K562 (cell line): ENCODE results near the gene POU2AF3. TPM values are rescaled to one million over a fixed set of nuclear protein-coding genes. Genes with fewer than 3 reads are reported as not detected.

Source experiments
- ATAC-seq: fragments of 200-7000 bp; cut with Tn5 transposase; 3 replicates; pipeline ENCODE4 v1.9.1; 2020; ENCODE audit warnings: moderate library complexity
- BruUV-seq: library from RNA; stranded (reverse); fragments of 400-500 nt; replicated peaks from 2 replicates; lab custom pipeline; 2021; lab: Mats Ljungman, UMichigan
- CTCF ChIA-PET: fragments of 300-600 bp; formaldehyde crosslinking; extraction: SDS; loops from one replicate; lab custom pipeline; 2021; ENCODE audit warnings: low intra/inter-chr PET ratio; lab: Yijun Ruan, JAX
- POLR2A ChIA-PET: fragments of 300-600, 350-650 bp; sonication (Branson Sonifier 250); formaldehyde crosslinking; extraction: SDS; loops from one replicate; lab custom pipeline; 2021; ENCODE audit warnings: antibody characterized with exemption, inconsistent platforms; lab: Yijun Ruan, JAX
- DNase-seq, 4 experiments: peaks; one replicate each; pipeline versions ENCODE4 v3.0.0 to v3.0.0-alpha.2; 2011 to 2018; ENCODE audit warnings: low spot score in 3 of 4, mixed read lengths in 3 of 4; ENCODE audit errors: extremely low read depth in 1 of 4
- FAIRE-seq: peaks from 2 replicates; lab custom pipeline; 2011; peaks lifted over from hg19 to GRCh38; lab: Jason Lieb, UNC
- H2AFZ ChIP-seq: 2 replicates; pipeline ENCODE4 v1.6.0; 2011; ENCODE audit warnings: low read depth, low read length, control low read depth, inconsistent platforms
- H3K27ac ChIP-seq: fragments of 200-600 bp; 3 replicates; pipeline ENCODE4 v1.8.0; 2011; ENCODE audit warnings: low read depth, mild to moderate bottlenecking, control low read depth, inconsistent platforms, low read length, moderate library complexity, mixed read lengths; ENCODE audit errors: extremely low read depth
- H3K27me3 ChIP-seq, 2 experiments: fragments of 300-600 bp in 1 of 2; 2 replicates in 1 of 2; 3 replicates in 1 of 2; pipeline versions ENCODE4 v1.6.0 to v1.8.0; 2011; ENCODE audit warnings: inconsistent platforms in 2 of 2, low read length in 2 of 2, mild to moderate bottlenecking in 1 of 2, mixed read lengths in 1 of 2, moderate library complexity in 1 of 2; ENCODE audit not compliant: control insufficient read depth in 2 of 2, insufficient read depth in 2 of 2
- H3K36me3 ChIP-seq: fragments of 300-600 bp; 3 replicates; pipeline ENCODE4 v1.8.0; 2011; ENCODE audit warnings: mild to moderate bottlenecking, low read length, inconsistent platforms; ENCODE audit not compliant: control insufficient read depth, insufficient read depth
- H3K4me1 ChIP-seq, 2 experiments: fragments of 200-600 bp in 1 of 2; replicated peaks in 1 of 2; 2 replicates in 1 of 2; 3 replicates in 1 of 2; pipeline versions ENCODE4 v1.5.1 to v1.8.0; 2011; ENCODE audit warnings: inconsistent platforms in 2 of 2, low read length in 2 of 2, mild to moderate bottlenecking in 1 of 2, mixed read lengths in 1 of 2, moderate library complexity in 1 of 2; ENCODE audit not compliant: control insufficient read depth in 2 of 2, insufficient read depth in 2 of 2
- H3K4me2 ChIP-seq: 2 replicates; pipeline ENCODE4 v1.6.1; 2011; ENCODE audit warnings: low read length, control low read depth, inconsistent platforms, mixed read lengths; ENCODE audit not compliant: insufficient read depth
- H3K4me3 ChIP-seq: fragments of 200-600 bp; sonication (generic), shearing (Covaris generic); 2 replicates; pipeline ENCODE4 v1.5.1; 2016; ENCODE audit warnings: control low read depth, inconsistent platforms
- H3K79me2 ChIP-seq: fragments of 200-600 bp; 3 replicates; pipeline ENCODE4 v1.8.0; 2011; ENCODE audit warnings: low read length, inconsistent platforms; ENCODE audit not compliant: control insufficient read depth, insufficient read depth
- H3K9ac ChIP-seq, 2 experiments: 2 replicates each; pipeline versions ENCODE4 v1.6.0 to v1.6.1; 2011; ENCODE audit warnings: low read depth in 2 of 2, low read length in 2 of 2, control low read depth in 1 of 2, inconsistent platforms in 1 of 2, mild to moderate bottlenecking in 1 of 2, mixed read lengths in 1 of 2; ENCODE audit not compliant: insufficient read depth in 1 of 2
- H3K9me1 ChIP-seq: one replicate; pipeline ENCODE4 v1.6.0; 2011; ENCODE audit warnings: inconsistent platforms, mild to moderate bottlenecking, low read length, moderate library complexity; ENCODE audit not compliant: control insufficient read depth, insufficient read depth
- H3K9me3 ChIP-seq: replicated peaks from 2 replicates; pipeline ENCODE4 v1.5.1; 2011; ENCODE audit warnings: low read depth, low read length, inconsistent platforms; ENCODE audit not compliant: control insufficient read depth, insufficient read depth
- H4K20me1 ChIP-seq: replicated peaks from 2 replicates; pipeline ENCODE4 v1.6.1; 2011; ENCODE audit warnings: low read length, inconsistent platforms, mixed read lengths; ENCODE audit not compliant: control insufficient read depth, insufficient read depth
- ILK ChIP-seq: fragments of 450-650 bp; IDR thresholded peaks from 2 replicates; pipeline ENCODE4 v1.6.1; 2016; ENCODE audit warnings: missing genetic modification characterization, low read depth, mild to moderate bottlenecking, missing compliant biosample characterization, moderate library complexity, borderline replicate concordance
- MECOM ChIP-seq: fragments of 250-450 bp; sonication (Bioruptor Pico); IDR thresholded peaks from 2 replicates; pipeline ENCODE4 v1.8.0; 2022; ENCODE audit warnings: inconsistent platforms
- NONO ChIP-seq, 2 experiments: fragments of 200-400 bp in 1 of 2; fragments of 450-650 bp in 1 of 2; formaldehyde crosslinking in 1 of 2; IDR thresholded peaks; 2 replicates each; pipeline ENCODE4 v1.6.1; 2017; ENCODE audit warnings: low read depth in 2 of 2, mild to moderate bottlenecking in 2 of 2, moderate library complexity in 2 of 2, low read length in 1 of 2
- RBFOX2 ChIP-seq: fragments of 200-400 bp; formaldehyde crosslinking; IDR thresholded peaks from 2 replicates; pipeline ENCODE4 v1.6.1; 2017; ENCODE audit warnings: low read depth, mild to moderate bottlenecking, low read length, moderate library complexity
- RFX7 ChIP-seq: fragments of 250-450 bp; sonication (Bioruptor Pico); IDR thresholded peaks from 2 replicates; pipeline ENCODE4 v1.5.1; 2021; ENCODE audit warnings: mild to moderate bottlenecking
- RNF2 ChIP-seq: sonication (generic); IDR thresholded peaks from 2 replicates; pipeline ENCODE4 v1.6.1; 2016
- SNIP1 ChIP-seq: fragments of 450-650 bp; IDR thresholded peaks from 2 replicates; pipeline ENCODE4 v1.7.1; 2017; ENCODE audit warnings: low read depth, mild to moderate bottlenecking
- SRSF3 ChIP-seq: fragments of 200-400 bp; formaldehyde crosslinking; IDR thresholded peaks from 2 replicates; pipeline ENCODE4 v1.6.1; 2016; ENCODE audit warnings: mild to moderate bottlenecking, low read length, moderate library complexity; ENCODE audit not compliant: insufficient read depth
- TCF3 ChIP-seq: sonication (generic); formaldehyde crosslinking; IDR thresholded peaks from 2 replicates; pipeline ENCODE4 v1.4.0; 2020; ENCODE audit warnings: mild to moderate bottlenecking, missing genetic modification reagents
- UBTF ChIP-seq, 2 experiments: IDR thresholded peaks; 2 replicates each; pipeline ENCODE4 v1.6.1; 2012; ENCODE audit warnings: improper control_type of control experiment in 2 of 2, low read depth in 2 of 2, low read length in 2 of 2, borderline replicate concordance in 1 of 2
- ZNF354B ChIP-seq: fragments of 250-450 bp; sonication (Bioruptor Pico); IDR thresholded peaks from 2 replicates; pipeline ENCODE4 v1.4.0; 2020
- ZNF449 ChIP-seq: fragments of 250-450 bp; sonication (Bioruptor Pico); IDR thresholded peaks from 2 replicates; pipeline ENCODE4 v1.8.0; 2022; ENCODE audit warnings: moderate library complexity, mild to moderate bottlenecking, inconsistent platforms
- ZNF57 ChIP-seq: fragments of 450-650 bp; formaldehyde crosslinking; IDR thresholded peaks from 2 replicates; pipeline ENCODE4 v1.4.0; 2020; ENCODE audit warnings: mild to moderate bottlenecking, moderate library complexity
- WGBS: fragments of 100-300 bp; shearing (Covaris generic); methylation state at CpG from one replicate; pipeline ENCODE4 v1.1.6; 2016; ENCODE audit warnings: low coverage, mixed read lengths; ENCODE audit not compliant: insufficient coverage; ENCODE audit errors: missing lambda C conversion rate; 5-methylcytosine and 5-hydroxymethylcytosine counted together
- in situ Hi-C: fragments of 300-500 bp; cut with MboI; formaldehyde crosslinking; loops from 4 replicates; pipeline ENCODE4 v1.15.0; 2018; ENCODE audit warnings: inconsistent platforms, mixed read lengths
- intact Hi-C: fragments of 100-400 bp; cut with micrococcal nuclease; formaldehyde crosslinking; loops from 2 replicates; pipeline ENCODE4 v1.14.2; 2022
- polyA plus RNA-seq, 8 experiments: library from polyadenylated mRNA; depleted of rRNA in 4 of 8; stranded (reverse) in 5 of 8; unstranded in 3 of 8; fragments of >200 nt; fragmentation: Nextera tagmentation in 2 of 8; fragmentation: Illumina TruSeq in 1 of 8; extraction: Ambion mirVana in 2 of 8; extraction: Trizol in 1 of 8; gene quantifications; 2 replicates each; pipeline versions ENCODE4 v1.2.1 to v1.2.3, GENCODE V29; 2011 to 2014; ENCODE audit warnings: inconsistent platforms in 1 of 8, missing spikeins in 1 of 8
- total RNA-seq, 7 experiments: library from RNA; depleted of rRNA in 6 of 7; stranded (reverse); fragments of >200 nt in 6 of 7; fragmentation: Illumina TruSeq in 2 of 7; extraction: Trizol in 2 of 7; gene quantifications; 2 replicates each; pipeline versions ENCODE4 v1.2.1 to v1.2.3, GENCODE V29; 2011 to 2021; ENCODE audit warnings: low replicate concordance in 1 of 7
- TF ChIP-seq, protein P1 (sequence below): fragments of 450-650 bp; IDR thresholded peaks from 2 replicates; pipeline ENCODE4 v1.6.1; 2016

POU2AF3 gene
- total and polyA plus RNA-seq, 9 of the 15 experiments (the other 6 are each of a cell fraction or from before 2014, with no cell fraction given), result not detected

- Histone ChIP-seq H2AFZ (no peak overlapping the region), H3K27ac (no peak overlapping the region), H3K9ac (no peak overlapping the region), H3K27me3 (peaks cover 0 to 9% of the 10 kb centered on the region in 2 experiments; a peak in 2 of 5 replicates), H3K36me3 (no peaks in the 10 kb centered on the region), H3K79me2 (no peaks in the 10 kb centered on the region), H3K9me1 (no peaks in the 10 kb centered on the region), H3K9me3 (no peaks in the 10 kb centered on the region), H3K4me1 (no peaks in the 10 kb centered on the region), H3K4me2 (no peak overlapping the region), H3K4me3 (no peak overlapping the region), H4K20me1 (no peaks in the 10 kb centered on the region)
- 3% methylated on average over 5 of the region's 5 CpGs for WGBS
- in situ Hi-C loops (no loop called here), intact Hi-C loops (no loop called here)
- FAIRE-seq, result no peak
- CTCF ChIA-PET, result no interaction called here
- no peak for DNase-seq
- no peak for ATAC-seq
- no peak for TF ChIP-seq ILK (tag)
- TF ChIP-seq SRSF3, result no peak
- TF ChIP-seq ZNF449, result no peak
- TF ChIP-seq TCF3, result no peak
- TF ChIP-seq ZNF354B (CRISPR knock-in tag), result no peak
- TF ChIP-seq NONO (IDR thresholded peaks at IDR 0.05; ENCODE audit: low read depth in 2 of 2, low read length in 1 of 2), result no peak
- TF ChIP-seq, protein P1, sequence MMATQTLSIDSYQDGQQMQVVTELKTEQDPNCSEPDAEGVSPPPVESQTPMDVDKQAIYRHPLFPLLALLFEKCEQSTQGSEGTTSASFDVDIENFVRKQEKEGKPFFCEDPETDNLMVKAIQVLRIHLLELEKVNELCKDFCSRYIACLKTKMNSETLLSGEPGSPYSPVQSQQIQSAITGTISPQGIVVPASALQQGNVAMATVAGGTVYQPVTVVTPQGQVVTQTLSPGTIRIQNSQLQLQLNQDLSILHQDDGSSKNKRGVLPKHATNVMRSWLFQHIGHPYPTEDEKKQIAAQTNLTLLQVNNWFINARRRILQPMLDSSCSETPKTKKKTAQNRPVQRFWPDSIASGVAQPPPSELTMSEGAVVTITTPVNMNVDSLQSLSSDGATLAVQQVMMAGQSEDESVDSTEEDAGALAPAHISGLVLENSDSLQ, result no peak
- no peak for TF ChIP-seq MECOM
- TF ChIP-seq SNIP1, result no peak
- no peak for TF ChIP-seq RNF2
- no peak for TF ChIP-seq RBFOX2
- no peak for TF ChIP-seq UBTF (IDR thresholded peaks at IDR 0.05; ENCODE audit: borderline replicate concordance in 1 of 2, low read depth in 2 of 2, low read length in 2 of 2)
- no peak for TF ChIP-seq ZNF57
- no peak for TF ChIP-seq RFX7 (CRISPR knock-in tag)
- no TSS peak for BruUV-seq
- POLR2A ChIA-PET, result interaction anchor here (0.6 kb wide), 1 partner anchor 11 kb away, joined by 3 read pairs; no protein-coding TSS in a partner anchor
Observed at GRCh38 chr11:111320728-111321568, 22.6 kb downstream of the POU2AF3 start.
